Measurements from ENCODE around the gene GET4. TPM values are rescaled to one million over a fixed set of nuclear protein-coding genes. Genes with fewer than 3 reads are reported as not detected.

GET4 gene
- total and polyA plus RNA-seq, 2 of the 13 experiments (the other 11 are each of a cell fraction or from before 2014, with no cell fraction given): 28.2 to 35.2 TPM

DNA sequence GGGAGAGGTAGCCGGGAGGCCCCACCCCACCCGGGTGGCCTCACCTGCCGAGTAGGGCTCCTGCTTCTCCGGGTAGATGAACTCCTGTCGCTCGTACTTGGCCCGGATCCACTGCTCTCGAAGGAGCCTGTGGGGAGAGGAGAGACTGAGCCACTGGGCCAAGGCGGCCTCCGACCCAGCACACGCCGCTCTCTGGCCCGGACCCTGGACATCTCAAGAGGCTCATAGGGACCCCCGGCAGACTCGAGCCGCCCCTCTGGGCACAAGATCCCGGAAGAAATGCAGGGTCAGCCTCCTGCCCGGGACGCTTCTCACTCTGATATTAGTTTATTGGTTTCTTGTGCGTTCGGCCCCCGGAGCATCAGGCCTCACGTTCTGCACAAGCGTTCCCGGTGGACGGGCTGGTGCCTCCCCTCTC is 43.6 kb downstream of the GET4 start:
- no peak overlapping the region for H2AFZ ChIP-seq (ENCODE audit: low read length)
- no peaks in the 10 kb centered on the region for H3K36me3 ChIP-seq (replicated peaks in 1 of 2; ENCODE audit: control insufficient read depth in 1 of 2, insufficient read depth in 2 of 2, low read length in 2 of 2)
- H3K4me1 ChIP-seq (ENCODE audit: insufficient read depth, low read length): peaks cover 13% of the 10 kb centered on the region; the same call in 1 of the 2 replicates
- no peak overlapping the region for H3K4me2 ChIP-seq (ENCODE audit: low read depth, low read length)
- TF ChIP-seq, protein P1, sequence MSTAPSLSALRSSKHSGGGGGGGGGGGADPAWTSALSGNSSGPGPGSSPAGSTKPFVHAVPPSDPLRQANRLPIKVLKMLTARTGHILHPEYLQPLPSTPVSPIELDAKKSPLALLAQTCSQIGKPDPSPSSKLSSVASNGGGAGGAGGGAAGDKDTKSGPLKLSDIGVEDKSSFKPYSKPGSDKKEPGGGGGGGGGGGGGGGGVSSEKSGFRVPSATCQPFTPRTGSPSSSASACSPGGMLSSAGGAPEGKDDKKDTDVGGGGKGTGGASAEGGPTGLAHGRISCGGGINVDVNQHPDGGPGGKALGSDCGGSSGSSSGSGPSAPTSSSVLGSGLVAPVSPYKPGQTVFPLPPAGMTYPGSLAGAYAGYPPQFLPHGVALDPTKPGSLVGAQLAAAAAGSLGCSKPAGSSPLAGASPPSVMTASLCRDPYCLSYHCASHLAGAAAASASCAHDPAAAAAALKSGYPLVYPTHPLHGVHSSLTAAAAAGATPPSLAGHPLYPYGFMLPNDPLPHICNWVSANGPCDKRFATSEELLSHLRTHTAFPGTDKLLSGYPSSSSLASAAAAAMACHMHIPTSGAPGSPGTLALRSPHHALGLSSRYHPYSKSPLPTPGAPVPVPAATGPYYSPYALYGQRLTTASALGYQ (CRISPR knock-in tag; IDR thresholded peaks at IDR 0.05): no peak
- TF ChIP-seq HNRNPK (IDR thresholded peaks at IDR 0.05; ENCODE audit: low read depth, low read length, poor library complexity, severe bottlenecking): peak; percentile 84
- H3K4me3 ChIP-seq (replicated peaks in 1 of 3; ENCODE audit: insufficient read depth in 1 of 3, low read depth in 2 of 3, low read length in 3 of 3): no peak overlapping the region
- H3K27ac ChIP-seq (ENCODE audit: extremely low read length, insufficient read depth, low read length): no peak overlapping the region
- H4K20me1 ChIP-seq (ENCODE audit: insufficient read depth, low read length): no peaks in the 10 kb centered on the region
- H3K9ac ChIP-seq (ENCODE audit: insufficient read depth, low read depth, low read length): no peak overlapping the region
- H3K79me2 ChIP-seq (ENCODE audit: insufficient read depth, low read length): no peaks in the 10 kb centered on the region
- 99% methylated on average over 21 of the region's 26 CpGs for WGBS (ENCODE audit: low lambda C conversion rate)
- H3K27me3 ChIP-seq (ENCODE audit: control insufficient read depth in 1 of 2, insufficient read depth in 2 of 2, low read length in 2 of 2): no peaks in the 10 kb centered on the region
- intact Hi-C loops (cut with micrococcal nuclease; ENCODE audit: unreplicated experiment): no loop called here
- in situ Hi-C loops (cut with HindIII; ENCODE audit: extremely low pct_ligation_motif_present, low pct_unique_long_range_greater_than_20kb): no loop called here
- POLR2A ChIA-PET: no interaction called here
- DNase-seq (ENCODE audit: low spot score) (no peak), FAIRE-seq (no peak), ATAC-seq (no peak)
- CTCF ChIA-PET (ENCODE audit: low intra/inter-chr PET ratio, low total read pairs): no interaction called here
- no peaks in the 10 kb centered on the region for H3K9me3 ChIP-seq (ENCODE audit: low read length)
- BruUV-seq (replicated peaks): no TSS peak

DNA sequence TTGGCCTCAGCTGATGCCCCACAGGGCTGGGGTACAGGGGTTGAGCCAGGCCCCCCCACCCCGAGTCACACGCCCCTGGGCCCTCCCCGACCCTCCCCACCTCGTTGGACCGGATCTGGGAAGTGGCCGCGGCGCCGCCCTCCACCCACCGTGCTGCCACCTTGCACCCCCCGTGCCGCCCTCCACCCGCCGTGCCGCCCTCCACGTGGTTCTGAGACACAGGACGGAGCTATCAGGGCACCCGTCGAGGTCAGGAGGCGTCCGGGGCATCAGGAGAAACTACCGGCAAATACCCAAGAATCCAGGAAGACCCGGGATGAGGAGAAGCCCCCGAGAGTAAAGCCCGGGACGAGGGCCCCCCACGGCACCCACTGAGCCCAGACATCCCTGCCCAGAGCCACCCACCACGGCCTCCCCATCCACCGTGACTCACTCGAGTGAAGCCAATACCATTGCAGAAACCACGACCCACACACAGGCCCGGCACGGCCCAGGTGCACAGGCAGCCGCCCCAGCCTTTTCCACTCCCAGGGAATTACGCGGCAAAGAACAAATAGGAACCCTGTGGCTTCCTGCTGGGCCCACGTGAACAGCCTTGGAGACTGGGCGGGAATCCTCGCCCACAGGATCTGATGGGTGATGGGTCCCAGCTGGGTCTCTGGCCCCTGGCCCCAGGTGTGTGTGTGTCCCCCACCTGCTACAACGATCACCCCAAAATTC is 44.2 kb downstream of the GET4 start:
- ChIA-PET CTCF (ENCODE audit: low intra/inter-chr PET ratio, low total read pairs) (no interaction called here), POLR2A (no interaction called here)
- H3K4me1 ChIP-seq (ENCODE audit: insufficient read depth, low read length): peaks cover 19% of the 10 kb centered on the region
- in situ Hi-C loops (cut with HindIII; ENCODE audit: extremely low pct_ligation_motif_present, low pct_unique_long_range_greater_than_20kb) (no loop called here), intact Hi-C loops (cut with micrococcal nuclease; ENCODE audit: unreplicated experiment) (no loop called here)
- no peak overlapping the region for H3K4me3 ChIP-seq (replicated peaks in 1 of 3; ENCODE audit: insufficient read depth in 1 of 3, low read depth in 2 of 3, low read length in 3 of 3)
- no peak overlapping the region for H3K27ac ChIP-seq (ENCODE audit: extremely low read length, insufficient read depth, low read length)
- H3K36me3 ChIP-seq (replicated peaks in 1 of 2; ENCODE audit: control insufficient read depth in 1 of 2, insufficient read depth in 2 of 2, low read length in 2 of 2): no peaks in the 10 kb centered on the region
- no TSS peak for BruUV-seq (replicated peaks)
- ATAC-seq (no peak), DNase-seq (ENCODE audit: low spot score) (no peak), FAIRE-seq (no peak)
- 95% methylated on average over 30 of the region's 40 CpGs for WGBS (ENCODE audit: low lambda C conversion rate)
- H3K79me2 ChIP-seq (ENCODE audit: insufficient read depth, low read length): no peaks in the 10 kb centered on the region
- no peak overlapping the region for H3K9ac ChIP-seq (ENCODE audit: insufficient read depth, low read depth, low read length)
- H2AFZ ChIP-seq (ENCODE audit: low read length): no peak overlapping the region
- TF ChIP-seq ZFX (CRISPR knock-in tag; IDR thresholded peaks at IDR 0.05; ENCODE audit: low read depth) (no peak), ATRX (CRISPR knock-in tag; IDR thresholded peaks at IDR 0.05; ENCODE audit: borderline replicate concordance) (no peak), KLF13 (CRISPR knock-in tag; IDR thresholded peaks at IDR 0.05) (no peak)
- TF ChIP-seq, protein P2, sequence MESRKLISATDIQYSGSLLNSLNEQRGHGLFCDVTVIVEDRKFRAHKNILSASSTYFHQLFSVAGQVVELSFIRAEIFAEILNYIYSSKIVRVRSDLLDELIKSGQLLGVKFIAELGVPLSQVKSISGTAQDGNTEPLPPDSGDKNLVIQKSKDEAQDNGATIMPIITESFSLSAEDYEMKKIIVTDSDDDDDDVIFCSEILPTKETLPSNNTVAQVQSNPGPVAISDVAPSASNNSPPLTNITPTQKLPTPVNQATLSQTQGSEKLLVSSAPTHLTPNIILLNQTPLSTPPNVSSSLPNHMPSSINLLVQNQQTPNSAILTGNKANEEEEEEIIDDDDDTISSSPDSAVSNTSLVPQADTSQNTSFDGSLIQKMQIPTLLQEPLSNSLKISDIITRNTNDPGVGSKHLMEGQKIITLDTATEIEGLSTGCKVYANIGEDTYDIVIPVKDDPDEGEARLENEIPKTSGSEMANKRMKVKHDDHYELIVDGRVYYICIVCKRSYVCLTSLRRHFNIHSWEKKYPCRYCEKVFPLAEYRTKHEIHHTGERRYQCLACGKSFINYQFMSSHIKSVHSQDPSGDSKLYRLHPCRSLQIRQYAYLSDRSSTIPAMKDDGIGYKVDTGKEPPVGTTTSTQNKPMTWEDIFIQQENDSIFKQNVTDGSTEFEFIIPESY (CRISPR knock-in tag; IDR thresholded peaks at IDR 0.05): 0 out of 2 replicates have a peak, but pooled peaks have one; percentile 20
- H4K20me1 ChIP-seq (ENCODE audit: insufficient read depth, low read length): no peaks in the 10 kb centered on the region
- no peaks in the 10 kb centered on the region for H3K9me3 ChIP-seq (ENCODE audit: low read length)
- no peaks in the 10 kb centered on the region for H3K27me3 ChIP-seq (ENCODE audit: control insufficient read depth in 1 of 2, insufficient read depth in 2 of 2, low read length in 2 of 2)
- H3K4me2 ChIP-seq (ENCODE audit: low read depth, low read length): no peak overlapping the region

All from HepG2 (cell line).